Measurements from ENCODE around the gene HS3ST2. TPM values are rescaled to one million over a fixed set of nuclear protein-coding genes. Genes with fewer than 3 reads are reported as not detected.
A peak's percentile ranks its signal among the peaks of the same experiment; 100 is the strongest.

Gene HS3ST2
- total and polyA plus RNA-seq, 12 donors: 0.04 to 0.66 (median 0.32) TPM; not detected in 1

GRCh38 chr16:22810226-22810625, 3.7 kb upstream of the HS3ST2 start:
- Histone ChIP-seq H3K4me3 (no peak overlapping the region), H3K27me3 (peaks cover 10 to 57% (median 39%) of the 10 kb centered on the region in 7 donors), H3K36me3 (no peaks in the 10 kb centered on the region), H3K4me1 (peaks cover 4 to 23% (median 17%) of the 10 kb centered on the region in 9 donors), H3K9me3 (no peaks in the 10 kb centered on the region), H3K27ac (no peak overlapping the region)
- TF ChIP-seq, protein P1, sequence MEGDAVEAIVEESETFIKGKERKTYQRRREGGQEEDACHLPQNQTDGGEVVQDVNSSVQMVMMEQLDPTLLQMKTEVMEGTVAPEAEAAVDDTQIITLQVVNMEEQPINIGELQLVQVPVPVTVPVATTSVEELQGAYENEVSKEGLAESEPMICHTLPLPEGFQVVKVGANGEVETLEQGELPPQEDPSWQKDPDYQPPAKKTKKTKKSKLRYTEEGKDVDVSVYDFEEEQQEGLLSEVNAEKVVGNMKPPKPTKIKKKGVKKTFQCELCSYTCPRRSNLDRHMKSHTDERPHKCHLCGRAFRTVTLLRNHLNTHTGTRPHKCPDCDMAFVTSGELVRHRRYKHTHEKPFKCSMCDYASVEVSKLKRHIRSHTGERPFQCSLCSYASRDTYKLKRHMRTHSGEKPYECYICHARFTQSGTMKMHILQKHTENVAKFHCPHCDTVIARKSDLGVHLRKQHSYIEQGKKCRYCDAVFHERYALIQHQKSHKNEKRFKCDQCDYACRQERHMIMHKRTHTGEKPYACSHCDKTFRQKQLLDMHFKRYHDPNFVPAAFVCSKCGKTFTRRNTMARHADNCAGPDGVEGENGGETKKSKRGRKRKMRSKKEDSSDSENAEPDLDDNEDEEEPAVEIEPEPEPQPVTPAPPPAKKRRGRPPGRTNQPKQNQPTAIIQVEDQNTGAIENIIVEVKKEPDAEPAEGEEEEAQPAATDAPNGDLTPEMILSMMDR (IDR thresholded peaks at IDR 0.05): no peak
- ATAC-seq: no peak
- intact Hi-C loops (cut with DNase I): no loop called here
- DNase-seq: no peak

DNA sequence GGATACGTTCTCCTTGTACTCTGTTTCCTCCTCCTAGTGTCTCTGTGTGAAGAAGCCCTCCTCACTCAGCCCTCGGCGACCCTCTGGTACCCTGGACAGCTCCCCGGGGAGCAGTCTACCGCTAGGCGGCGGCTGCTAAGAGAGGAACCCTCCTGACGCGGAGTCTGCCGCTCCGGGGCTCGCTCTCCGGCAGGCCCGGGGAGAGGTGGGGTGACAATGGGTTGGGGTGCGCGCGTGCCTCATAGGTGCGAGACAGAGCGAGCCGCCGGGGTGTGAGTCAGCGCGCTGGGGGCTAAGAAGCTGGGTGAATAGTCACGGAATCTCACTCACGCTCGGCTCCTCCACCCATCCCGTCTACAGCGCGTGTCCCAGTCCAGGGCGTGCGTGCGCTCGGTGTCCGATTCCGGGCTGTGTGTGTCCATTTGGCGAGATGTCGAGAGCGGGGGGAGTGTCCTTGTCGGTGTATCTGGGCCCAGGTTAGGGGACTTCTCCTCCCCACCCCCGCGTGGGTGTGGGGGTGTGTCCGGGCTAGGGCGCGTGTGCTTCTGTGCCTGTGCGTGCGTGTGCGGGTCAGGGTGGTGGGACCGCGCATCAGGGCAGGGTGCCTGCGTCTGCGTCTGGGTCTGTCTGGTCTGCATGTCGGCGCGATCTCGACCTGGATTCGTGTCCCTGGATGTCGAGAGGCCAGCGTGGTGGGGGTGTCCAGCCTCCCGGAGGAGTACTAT, 577 bp upstream of the HS3ST2 start:
- no peaks in the 10 kb centered on the region for H3K9me3 ChIP-seq
- peak; percentile 31 to 56 for DNase-seq
- WGBS, 2 donors: 0 to 2% methylated on average over 59 of the region's 59 CpGs
- peak; percentile 64 to 90 (median 82) for ATAC-seq
- peak overlapping the region; percentile 12 to 59 (median 44) for H3K4me3 ChIP-seq
- H3K4me1 ChIP-seq: peaks cover 4 to 23% (median 17%) of the 10 kb centered on the region in 9 donors
- H3K27ac ChIP-seq: no peak overlapping the region
- intact Hi-C loops (cut with DNase I): no loop called here
- H3K27me3 ChIP-seq: peaks cover 10 to 65% (median 54%) of the 10 kb centered on the region in 7 donors
- no peaks in the 10 kb centered on the region for H3K36me3 ChIP-seq
- TF ChIP-seq, protein P1 (IDR thresholded peaks at IDR 0.05): peak in 8 of 9 donors; percentile 25 to 79 (median 65)

DNA sequence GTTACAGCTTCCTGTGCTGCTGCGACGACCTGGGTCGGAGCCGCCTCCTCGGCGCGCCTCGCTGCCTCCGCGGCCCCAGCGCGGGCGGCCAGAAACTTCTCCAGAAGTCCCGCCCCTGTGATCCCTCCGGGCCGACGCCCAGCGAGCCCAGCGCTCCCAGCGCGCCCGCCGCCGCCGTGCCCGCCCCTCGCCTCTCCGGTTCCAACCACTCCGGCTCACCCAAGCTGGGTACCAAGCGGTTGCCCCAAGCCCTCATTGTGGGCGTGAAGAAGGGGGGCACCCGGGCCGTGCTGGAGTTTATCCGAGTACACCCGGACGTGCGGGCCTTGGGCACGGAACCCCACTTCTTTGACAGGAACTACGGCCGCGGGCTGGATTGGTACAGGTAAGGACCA, 746 bp downstream of the HS3ST2 start:
- H3K4me3 ChIP-seq: peak overlapping the region in 9 of 10 donors; percentile 29 to 59 (median 46)
- peaks cover 10 to 60% (median 50%) of the 10 kb centered on the region in 7 donors for H3K27me3 ChIP-seq
- no peaks in the 10 kb centered on the region for H3K36me3 ChIP-seq
- DNase-seq (peak in 1 of 2 donors; percentile 12), ATAC-seq (peak in 1 of 8 donors; percentile 11)
- TF ChIP-seq, protein P1 (IDR thresholded peaks at IDR 0.05): no peak
- intact Hi-C loops (cut with DNase I): no loop called here
- peaks cover 4 to 23% (median 17%) of the 10 kb centered on the region in 9 donors for H3K4me1 ChIP-seq
- H3K27ac ChIP-seq: no peak overlapping the region
- 2 to 3% methylated on average over 41 of the region's 41 CpGs for WGBS, 2 donors
- H3K9me3 ChIP-seq: no peaks in the 10 kb centered on the region

DNA sequence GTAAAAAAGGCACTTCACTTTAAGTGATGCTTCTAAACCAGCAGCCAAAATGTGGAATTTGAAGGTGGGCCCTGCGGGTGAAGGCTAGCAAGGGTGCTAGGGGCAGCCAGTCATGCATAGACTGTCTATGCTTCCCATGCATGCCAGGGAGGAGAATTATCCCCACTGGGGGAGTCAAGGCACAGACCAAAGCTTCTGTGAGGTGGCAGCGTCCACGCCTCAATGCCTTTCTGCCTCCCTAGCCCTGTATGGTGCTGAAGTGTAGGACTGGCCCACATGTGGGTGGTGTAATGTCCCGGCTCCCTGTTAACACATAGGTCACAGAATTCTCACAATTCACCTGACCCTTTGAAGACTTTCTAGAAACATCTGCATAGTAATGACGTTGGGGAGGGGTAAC, 1.9 kb downstream of the HS3ST2 start:
- WGBS, 2 donors: 51 to 52% methylated on average over 5 of the region's 5 CpGs
- no peaks in the 10 kb centered on the region for H3K36me3 ChIP-seq
- no peak overlapping the region for H3K27ac ChIP-seq
- no peaks in the 10 kb centered on the region for H3K9me3 ChIP-seq
- TF ChIP-seq, protein P1 (IDR thresholded peaks at IDR 0.05): no peak
- peaks cover 4 to 19% (median 16%) of the 10 kb centered on the region in 9 donors for H3K4me1 ChIP-seq
- ATAC-seq (no peak), DNase-seq (no peak)
- H3K4me3 ChIP-seq: no peak overlapping the region
- peaks cover 10 to 60% (median 50%) of the 10 kb centered on the region in 7 donors for H3K27me3 ChIP-seq
- intact Hi-C loops (cut with DNase I): no loop called here
